Esophagus muscularis mucosa (tissue), 4 donors: ENCODE results near the gene RPS6KA2.

Experiments used
- EP300 ChIP-seq: sonication (generic); formaldehyde crosslinking; IDR thresholded peaks from one replicate; pipeline ENCODE4 v1.6.1; 2017; ENCODE audit warnings: antibody characterized with exemption
- POLR2A ChIP-seq: fragments of 450-650 bp; IDR thresholded peaks from one replicate; pipeline ENCODE4 v1.6.1; 2017; ENCODE audit warnings: antibody characterized with exemption, moderate library complexity, mild to moderate bottlenecking, low read depth
- POLR2AphosphoS5 ChIP-seq, 2 donors: sonication (generic); formaldehyde crosslinking; IDR thresholded peaks; one replicate each; pipeline ENCODE4 v1.6.1; 2017; ENCODE audit warnings: antibody characterized with exemption in 2 of 2
- TF ChIP-seq, protein P1 (sequence below), 3 experiments: fragments of 200-600 bp in 2 of 3; fragments of 450-650 bp in 1 of 3; sonication (generic) in 2 of 3; IDR thresholded peaks; one replicate each; pipeline ENCODE4 v1.5.1; 2017 to 2019; ENCODE audit warnings: antibody characterized with exemption in 3 of 3, mild to moderate bottlenecking in 2 of 3, moderate library complexity in 1 of 3

DNA sequence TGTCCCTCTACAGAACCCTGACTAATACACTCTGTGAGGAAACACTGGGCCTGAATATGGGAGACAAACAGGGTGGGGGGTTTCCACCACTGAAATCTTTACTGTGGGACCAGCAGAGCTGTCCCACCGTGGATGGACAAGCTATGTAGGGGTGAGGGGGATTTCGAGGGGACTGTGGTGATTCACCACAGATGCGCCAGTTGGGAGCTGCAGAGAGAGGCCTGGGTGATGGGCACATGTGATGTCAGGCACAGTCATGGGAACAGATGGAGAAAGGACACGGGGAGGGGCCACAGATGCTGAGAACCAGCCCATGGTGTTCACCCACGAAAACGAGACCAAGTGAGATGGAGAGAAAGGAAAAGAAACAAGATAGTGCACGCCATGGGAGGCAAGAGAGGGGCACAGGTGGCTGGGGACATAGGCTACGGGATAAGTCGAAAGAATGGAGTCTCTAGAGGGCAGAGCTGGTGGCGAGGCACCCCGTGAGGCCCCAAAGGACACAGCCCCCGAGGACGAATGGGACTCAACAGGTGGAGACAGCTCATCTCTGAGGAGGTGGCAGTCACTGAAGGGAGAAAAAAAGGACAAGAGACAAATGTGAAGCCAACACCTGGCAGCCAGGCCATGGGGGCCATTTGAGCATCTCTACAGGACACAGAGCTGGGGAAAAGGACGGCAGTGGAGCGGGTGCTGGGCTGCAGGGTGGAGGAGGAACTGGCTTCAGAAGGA, 30.1 kb downstream of the RPS6KA2 start:
- TF ChIP-seq POLR2A, result no peak
- no peak for TF ChIP-seq EP300
- TF ChIP-seq, protein P1, sequence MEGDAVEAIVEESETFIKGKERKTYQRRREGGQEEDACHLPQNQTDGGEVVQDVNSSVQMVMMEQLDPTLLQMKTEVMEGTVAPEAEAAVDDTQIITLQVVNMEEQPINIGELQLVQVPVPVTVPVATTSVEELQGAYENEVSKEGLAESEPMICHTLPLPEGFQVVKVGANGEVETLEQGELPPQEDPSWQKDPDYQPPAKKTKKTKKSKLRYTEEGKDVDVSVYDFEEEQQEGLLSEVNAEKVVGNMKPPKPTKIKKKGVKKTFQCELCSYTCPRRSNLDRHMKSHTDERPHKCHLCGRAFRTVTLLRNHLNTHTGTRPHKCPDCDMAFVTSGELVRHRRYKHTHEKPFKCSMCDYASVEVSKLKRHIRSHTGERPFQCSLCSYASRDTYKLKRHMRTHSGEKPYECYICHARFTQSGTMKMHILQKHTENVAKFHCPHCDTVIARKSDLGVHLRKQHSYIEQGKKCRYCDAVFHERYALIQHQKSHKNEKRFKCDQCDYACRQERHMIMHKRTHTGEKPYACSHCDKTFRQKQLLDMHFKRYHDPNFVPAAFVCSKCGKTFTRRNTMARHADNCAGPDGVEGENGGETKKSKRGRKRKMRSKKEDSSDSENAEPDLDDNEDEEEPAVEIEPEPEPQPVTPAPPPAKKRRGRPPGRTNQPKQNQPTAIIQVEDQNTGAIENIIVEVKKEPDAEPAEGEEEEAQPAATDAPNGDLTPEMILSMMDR (IDR thresholded peaks at IDR 0.05), result no peak
- TF ChIP-seq POLR2AphosphoS5 (IDR thresholded peaks at IDR 0.05), result no peak
